GM12801 (cell line): ENCODE data around the gene VGF.

Experiments
- TF ChIP-seq, protein P1 (sequence below): IDR thresholded peaks from one replicate; pipeline ENCODE4 v1.5.1; 2011; ENCODE audit warnings: control low read depth; ENCODE audit not compliant: insufficient read length; ENCODE audit errors: extremely low read depth

The VGF gene

DNA sequence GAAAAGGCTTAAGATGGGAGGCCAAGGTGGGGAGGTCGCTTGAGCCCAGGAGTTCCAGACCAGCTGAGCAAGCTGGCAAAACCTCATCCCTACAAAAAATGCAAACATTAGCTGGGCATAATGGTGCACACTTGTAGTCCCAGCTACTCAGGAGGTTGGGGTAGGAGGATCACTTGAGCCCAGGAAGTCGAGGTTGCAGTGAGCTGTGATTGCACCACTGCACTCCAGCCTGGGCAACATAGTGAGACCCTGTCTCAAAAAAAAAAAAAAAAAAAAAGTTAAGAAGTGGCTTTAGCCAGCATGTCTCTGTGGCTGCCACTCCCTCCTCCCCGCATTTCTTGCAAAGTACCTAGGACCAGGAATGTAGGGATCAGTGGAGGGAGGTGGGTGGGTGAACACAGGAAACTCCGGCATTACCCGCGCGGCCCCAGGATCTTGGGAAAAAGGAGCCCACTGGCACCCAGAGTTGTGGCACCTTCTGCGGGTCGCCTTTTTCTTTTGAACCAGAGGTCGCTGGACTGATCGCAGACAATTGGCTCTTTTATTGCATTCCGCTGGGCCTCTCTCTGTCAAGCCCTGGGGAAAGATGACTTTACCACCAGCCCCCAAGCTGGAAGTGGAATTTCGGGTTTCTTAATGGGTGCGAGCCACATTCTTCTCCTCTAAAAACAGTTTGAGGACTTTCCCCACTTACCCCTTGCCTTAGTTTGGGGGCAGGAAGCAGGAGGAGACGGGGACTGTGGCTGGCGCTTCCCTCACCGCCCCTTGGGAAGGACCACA, 3.5 kb downstream of the VGF start:
- TF ChIP-seq, protein P1, sequence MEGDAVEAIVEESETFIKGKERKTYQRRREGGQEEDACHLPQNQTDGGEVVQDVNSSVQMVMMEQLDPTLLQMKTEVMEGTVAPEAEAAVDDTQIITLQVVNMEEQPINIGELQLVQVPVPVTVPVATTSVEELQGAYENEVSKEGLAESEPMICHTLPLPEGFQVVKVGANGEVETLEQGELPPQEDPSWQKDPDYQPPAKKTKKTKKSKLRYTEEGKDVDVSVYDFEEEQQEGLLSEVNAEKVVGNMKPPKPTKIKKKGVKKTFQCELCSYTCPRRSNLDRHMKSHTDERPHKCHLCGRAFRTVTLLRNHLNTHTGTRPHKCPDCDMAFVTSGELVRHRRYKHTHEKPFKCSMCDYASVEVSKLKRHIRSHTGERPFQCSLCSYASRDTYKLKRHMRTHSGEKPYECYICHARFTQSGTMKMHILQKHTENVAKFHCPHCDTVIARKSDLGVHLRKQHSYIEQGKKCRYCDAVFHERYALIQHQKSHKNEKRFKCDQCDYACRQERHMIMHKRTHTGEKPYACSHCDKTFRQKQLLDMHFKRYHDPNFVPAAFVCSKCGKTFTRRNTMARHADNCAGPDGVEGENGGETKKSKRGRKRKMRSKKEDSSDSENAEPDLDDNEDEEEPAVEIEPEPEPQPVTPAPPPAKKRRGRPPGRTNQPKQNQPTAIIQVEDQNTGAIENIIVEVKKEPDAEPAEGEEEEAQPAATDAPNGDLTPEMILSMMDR, result no peak

DNA sequence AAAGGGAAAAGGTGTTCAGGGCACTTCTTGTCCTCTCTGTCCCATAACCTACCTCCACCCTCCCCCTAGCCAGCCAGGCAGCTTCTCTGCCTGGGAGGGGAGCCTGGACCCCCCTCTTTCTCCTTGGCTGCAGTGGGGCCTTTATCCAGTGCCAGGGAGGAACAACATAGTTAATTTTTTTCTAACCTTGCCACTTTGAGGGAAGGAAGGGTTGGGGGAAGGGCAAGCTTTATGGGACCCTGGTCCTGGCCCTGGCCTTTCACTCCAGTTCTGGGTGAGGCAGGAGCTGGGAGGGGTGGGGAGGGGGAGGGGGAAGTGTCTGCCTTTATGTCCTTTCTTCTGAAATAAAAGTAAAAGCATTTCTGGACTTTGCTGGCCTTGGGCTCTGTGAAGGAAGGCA, 4.5 kb downstream of the VGF start:
- TF ChIP-seq, protein P1, result no peak

DNA sequence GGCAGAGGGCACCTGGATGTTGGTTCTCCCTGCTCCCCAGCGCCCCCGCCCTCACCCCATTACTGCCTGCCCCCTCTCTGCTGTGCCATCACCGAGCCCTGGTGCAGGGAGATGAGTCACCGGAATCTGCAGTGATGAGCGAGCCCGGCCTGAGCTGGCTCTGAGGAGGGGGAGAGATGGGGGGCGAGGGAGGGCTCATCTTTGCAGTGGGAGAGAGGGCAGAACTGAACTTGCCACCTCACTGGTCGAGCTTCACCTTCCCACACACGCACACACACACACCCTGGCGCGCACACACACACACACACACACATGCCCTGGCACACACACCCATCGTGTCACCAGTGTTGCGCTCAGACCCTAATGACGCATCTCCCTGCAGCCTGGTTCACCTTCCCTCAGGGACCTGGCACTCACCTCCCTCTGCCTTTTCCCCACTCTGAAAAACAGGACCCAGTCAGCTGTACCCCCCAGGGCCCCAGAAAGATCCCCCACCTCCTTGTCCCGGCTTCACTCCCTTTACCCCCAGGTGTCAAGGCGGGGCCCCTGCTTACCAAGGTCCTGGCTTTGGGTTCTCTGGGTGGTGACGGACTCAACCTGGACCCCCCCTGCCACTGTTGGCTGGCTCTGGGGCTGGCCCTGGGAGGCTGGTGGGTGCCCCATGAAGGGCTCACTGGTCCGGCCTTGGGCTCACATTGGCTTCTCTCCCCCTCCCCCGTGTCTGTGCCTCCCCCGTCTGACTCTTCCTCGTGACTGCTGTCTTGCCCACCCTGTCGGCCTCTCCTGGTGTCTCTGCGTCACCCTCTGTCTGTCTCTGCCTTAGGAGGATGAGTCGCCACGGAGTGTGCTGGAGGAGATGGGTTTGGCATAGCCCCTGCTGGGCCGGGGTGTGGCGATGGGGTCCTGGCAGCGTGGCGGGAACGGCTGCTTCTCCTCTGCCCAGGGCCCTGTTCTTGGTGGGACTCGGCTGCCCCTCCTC, 5.4 kb downstream of the VGF start:
- TF ChIP-seq, protein P1, result no peak

DNA sequence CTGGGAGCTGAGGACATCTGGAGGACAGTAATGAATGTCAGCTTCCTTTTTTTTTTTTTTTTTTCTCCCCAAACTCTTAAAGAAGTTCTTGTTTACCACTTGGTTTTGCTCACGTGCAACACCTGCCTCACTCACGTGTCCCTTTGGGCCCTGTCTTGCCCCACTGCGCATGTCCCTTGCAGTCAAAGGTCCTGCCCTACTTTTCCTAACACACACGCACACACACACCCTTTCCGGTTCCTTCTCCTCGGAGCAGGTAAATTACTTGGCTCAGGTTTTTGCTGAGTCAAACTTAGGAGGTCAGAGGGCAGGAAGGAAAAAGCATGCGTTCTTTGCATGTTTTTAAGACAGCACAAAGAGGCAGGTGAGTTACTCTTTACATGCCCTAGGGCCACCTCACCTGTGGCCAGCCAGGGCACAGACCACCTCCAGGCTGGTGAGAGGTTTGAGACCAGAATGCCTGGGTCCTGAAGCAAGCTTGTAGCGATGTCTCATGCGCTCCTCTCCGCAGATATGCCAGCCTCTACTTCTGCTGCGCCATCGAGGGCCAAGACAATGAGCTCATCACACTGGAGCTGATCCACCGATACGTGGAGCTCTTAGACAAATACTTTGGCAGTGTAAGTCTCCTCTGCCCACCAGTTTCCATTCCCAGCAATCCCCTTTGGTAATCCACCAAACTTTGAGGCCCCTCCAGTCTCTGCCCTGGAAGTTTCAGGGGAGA, 8.3 kb downstream of the VGF start:
- TF ChIP-seq, protein P1, result no peak

DNA sequence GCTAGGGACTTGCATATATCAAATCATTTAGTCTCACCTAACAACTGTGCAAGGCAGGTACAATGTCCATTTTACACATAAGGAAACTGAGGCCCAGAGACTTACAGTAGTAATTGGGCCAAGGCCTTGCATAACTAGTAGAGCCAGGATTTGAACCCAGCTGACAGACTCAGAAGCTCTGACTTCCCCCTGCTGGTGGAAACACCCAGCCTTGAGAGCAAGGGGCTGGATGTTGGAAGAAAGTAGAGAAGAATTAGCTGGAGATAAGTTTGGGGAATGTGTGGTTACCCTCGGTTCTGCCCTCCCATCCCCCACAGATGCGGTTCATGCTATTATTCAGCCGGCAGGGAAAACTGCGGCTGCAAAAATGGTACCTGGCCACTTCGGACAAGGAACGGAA, 9.1 kb downstream of the VGF start:
- TF ChIP-seq, protein P1, result no peak

DNA sequence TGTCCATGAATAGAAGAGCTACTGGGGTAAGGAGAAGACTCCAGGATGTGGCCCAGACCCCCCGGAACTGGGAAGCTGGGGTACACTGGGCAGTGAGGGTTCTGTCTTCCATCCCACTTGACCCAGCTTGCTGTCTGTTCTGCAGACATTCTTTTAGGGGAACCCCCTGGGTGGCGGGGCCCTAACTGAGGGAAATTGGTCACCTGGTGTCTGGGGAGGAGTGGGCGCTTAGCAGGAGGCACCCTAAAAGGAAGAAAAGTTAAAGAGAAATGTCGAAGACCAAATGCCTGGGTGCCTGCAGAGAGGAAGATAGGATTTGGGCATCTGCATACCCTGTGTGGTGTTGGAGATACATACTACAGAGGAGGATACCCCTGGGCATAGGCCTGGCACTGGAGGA, 10.1 kb downstream of the VGF start:
- TF ChIP-seq, protein P1, result no peak

DNA sequence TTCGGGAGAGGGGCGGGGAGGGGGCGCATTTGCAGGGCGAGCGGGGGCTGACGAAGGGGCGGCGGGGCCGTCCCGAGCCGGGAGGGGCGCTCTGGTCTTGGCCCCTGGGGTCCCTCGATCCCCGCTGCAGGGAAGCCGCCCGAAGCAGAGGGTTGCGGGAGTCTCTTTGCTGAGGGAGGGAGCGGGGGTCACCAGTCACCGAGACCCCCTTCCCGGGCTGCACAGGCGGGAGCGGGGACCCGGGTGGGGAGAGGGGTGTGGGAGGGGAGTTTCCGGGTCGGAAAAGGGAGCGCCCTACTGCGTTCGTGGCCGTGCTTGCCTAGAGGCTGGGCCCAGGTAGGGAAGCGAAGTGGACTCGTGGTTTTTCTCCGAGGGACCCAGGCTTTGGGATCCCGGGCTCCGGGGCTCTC, 10.7 kb downstream of the VGF start:
- TF ChIP-seq, protein P1, result no peak
